ENCODE measurements around the gene DYSF.

DNA sequence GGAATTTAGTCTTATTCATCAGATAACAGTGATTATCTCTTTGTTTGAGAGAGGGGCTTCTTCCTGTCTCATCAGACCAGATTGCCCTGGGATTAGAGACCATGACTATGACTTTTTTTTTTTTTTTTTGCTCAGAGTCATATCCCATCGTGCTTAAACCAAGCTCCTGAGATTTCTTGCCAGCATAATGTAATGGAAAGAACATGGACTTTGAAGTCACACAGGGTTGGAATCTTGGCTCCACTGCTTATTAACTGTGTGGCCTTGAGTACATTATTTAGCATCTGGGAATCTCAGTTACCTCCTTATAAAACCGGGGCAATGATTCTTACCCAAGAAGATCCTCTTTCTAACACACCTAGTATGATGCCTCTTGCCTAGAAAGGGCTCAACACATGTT lies 268.3 kb downstream of the DYSF start:
- TF ChIP-seq TAF1 (IDR thresholded peaks at IDR 0.05; ENCODE audit: low read depth), result no peak
- TF ChIP-seq EP300 (IDR thresholded peaks at IDR 0.05; ENCODE audit: borderline replicate concordance), result no peak
- TF ChIP-seq FOXM1 (IDR thresholded peaks at IDR 0.05; ENCODE audit: borderline replicate concordance, low read depth), result no peak
- TF ChIP-seq RAD21 (IDR thresholded peaks at IDR 0.05; ENCODE audit: low read depth), result no peak
- no peak for TF ChIP-seq ZBTB7A (IDR thresholded peaks at IDR 0.05; ENCODE audit: low read depth)
- no peak for TF ChIP-seq EGR1 (IDR thresholded peaks at IDR 0.05)
- TF ChIP-seq TEAD4 (IDR thresholded peaks at IDR 0.05), result no peak
- TF ChIP-seq NFIC (IDR thresholded peaks at IDR 0.05), result no peak
- no peak for TF ChIP-seq YY1 (IDR thresholded peaks at IDR 0.05; ENCODE audit: low read depth)
- TF ChIP-seq, protein P1, sequence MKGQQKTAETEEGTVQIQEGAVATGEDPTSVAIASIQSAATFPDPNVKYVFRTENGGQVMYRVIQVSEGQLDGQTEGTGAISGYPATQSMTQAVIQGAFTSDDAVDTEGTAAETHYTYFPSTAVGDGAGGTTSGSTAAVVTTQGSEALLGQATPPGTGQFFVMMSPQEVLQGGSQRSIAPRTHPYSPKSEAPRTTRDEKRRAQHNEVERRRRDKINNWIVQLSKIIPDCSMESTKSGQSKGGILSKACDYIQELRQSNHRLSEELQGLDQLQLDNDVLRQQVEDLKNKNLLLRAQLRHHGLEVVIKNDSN (IDR thresholded peaks at IDR 0.05), result no peak
- no peak for TF ChIP-seq TCF12 (IDR thresholded peaks at IDR 0.05; ENCODE audit: low read depth)
